AG08396 (cell line): Measurements from ENCODE around the gene RXRA.

Source experiments
- DNase-seq: peaks from one replicate; pipeline ENCODE4 v3.0.0; 2012; ENCODE audit warnings: low spot score, mixed read lengths

The RXRA gene

DNA sequence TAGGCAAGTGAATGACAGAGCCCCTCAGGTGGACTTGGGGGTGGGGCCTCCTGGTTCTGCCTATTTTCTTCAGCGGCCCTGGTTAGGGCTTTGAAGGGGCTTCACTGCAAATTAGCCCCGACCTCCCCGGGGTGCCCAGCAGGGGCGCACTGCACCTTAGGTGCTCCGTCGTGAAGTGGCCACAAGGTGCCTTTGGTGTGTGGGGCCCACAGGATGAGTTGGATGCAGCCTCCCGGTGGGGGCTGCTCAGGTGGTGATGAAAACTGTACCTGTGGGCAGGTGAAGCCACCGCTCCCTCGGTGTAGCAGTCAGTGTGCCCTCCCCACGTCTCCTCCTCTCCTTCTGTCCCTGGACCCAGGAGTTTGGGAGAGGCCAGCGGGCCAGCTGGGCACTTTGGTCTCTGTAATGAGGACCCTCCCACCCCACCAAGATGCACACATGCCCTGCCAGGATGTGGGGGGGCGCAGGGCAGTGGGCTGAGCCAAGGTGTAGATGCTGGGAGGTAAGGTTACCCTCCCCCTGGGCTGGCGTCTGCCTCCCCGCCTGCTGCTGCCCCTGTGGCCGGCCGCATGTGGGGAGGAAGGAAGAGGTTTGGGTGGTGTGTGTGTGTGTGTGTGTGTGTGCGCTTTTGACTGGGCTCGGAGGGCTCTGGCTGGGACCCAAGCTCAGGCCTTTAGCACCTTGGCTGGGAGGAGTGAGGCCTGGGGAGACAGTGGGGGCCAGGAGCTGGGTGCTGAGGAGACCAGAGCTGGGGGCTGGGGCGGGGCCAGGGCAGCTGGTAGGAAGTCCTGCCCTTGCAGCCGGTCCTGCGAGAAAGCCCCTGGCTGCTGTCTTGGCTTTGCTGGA lies 55.6 kb downstream of the RXRA start:
- DNase-seq, result no peak

GRCh38 chr9:134382733-134383132 lies 56.5 kb downstream of the RXRA start:
- no peak for DNase-seq

- DNase-seq, result no peak
Measured at GRCh38 chr9:134383148-134383547, 56.9 kb downstream of the RXRA start.

DNA sequence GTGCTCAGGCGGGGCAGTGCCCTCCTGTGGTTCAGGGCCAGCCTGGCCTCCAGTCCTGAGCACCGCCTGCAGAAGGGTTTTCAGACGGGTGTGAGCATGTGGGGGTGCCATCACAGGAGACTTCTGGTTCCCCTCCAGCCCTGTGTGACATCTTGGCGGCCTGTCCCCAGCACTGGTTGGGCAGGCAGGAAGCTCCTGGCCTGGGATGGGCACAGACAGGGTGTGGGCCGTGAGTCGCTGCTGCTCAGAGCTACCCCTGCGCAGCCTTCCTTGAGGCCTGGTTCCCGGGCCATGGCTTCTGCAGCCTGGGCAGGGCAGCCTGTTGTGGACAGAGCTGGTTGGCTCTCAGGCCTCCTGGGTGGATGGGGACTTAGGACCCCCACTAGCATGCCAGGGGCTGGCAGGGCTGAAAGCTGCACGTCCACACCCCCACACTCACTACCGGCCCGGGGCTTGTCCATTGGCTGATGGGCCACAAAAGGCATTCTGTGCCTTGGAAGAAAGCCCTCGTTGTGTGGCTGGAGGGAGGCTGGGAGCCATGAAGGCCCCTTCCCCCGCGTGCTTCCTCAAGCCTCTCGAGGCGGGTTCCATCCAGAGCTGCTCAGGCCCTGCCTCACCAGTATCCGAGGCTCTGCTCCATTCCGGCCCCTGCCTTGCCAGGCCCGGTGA lies 58.7 kb downstream of the RXRA start:
- DNase-seq, result no peak

DNA sequence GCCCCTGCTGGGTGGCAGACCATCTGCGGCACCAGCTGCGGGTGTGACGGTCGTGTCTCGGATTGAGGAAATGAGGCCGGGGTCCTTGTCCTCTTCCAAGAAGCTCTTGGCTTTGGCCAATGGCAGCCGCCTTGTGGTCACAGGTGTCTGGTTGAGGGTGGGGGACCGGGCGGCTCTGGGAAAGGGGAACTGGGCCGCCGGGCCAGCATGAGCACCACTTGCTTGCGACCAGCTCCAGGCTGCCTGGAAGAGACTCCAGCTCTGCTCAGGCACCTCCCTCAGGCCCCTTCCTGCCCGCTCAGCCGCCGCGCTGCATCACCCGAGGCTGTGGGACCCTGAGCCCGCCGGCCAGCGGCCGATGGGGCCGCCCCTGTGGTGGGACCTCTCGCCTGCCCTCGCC lies 59.7 kb downstream of the RXRA start:
- no peak for DNase-seq

- DNase-seq, result peak; percentile 67
Measured at GRCh38 chr9:134386951-134387831, 60.9 kb downstream of the RXRA start.

DNA sequence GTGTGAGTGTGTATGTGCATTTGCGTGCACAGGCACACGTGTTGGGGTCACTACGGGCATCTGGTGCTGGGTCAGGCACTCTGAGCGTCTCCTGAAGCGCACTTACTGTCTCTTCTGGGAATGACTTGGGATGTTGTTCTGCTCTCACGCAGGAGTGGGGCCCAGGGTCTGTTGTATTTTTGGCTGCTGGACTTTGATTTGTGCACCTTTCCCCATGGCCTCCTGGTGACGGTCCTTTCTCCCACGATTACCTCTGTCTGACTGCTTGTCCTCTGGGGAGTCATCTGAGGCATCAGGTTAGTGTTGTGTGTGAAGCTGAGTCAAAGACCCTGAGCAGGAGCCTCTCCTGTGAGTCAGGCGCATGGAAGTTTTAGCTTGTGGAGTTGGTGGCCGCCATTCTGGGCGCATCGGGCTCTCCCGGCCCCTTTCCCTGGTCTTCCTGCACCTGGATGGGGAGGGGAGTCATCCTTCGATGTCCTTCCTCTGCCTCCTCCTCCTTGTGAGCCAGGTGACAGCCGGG lies 62.1 kb downstream of the RXRA start:
- no peak for DNase-seq

DNA sequence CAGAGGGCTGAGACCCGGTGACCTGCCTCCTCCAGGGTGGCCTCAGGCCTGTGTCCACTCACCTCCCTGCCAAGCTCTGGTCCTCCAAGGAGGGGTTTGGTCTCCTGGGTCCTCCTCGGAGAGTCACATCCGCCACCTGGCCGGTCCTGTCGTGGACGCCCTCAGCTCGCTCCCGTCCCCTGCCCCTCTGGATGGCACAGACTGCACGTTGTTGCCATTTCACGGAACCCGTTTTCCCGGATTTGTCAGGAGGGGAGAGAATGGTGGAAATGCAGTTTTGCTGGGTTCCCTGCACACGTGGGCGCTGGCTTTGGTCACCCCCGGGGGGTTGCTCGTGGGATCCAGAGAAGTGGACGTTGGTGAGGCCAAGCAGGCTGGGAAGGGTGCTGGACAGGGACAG lies 62.7 kb downstream of the RXRA start:
- no peak for DNase-seq

- no peak for DNase-seq
Measured at GRCh38 chr9:134389642-134390041, 63.4 kb downstream of the RXRA start.

DNA sequence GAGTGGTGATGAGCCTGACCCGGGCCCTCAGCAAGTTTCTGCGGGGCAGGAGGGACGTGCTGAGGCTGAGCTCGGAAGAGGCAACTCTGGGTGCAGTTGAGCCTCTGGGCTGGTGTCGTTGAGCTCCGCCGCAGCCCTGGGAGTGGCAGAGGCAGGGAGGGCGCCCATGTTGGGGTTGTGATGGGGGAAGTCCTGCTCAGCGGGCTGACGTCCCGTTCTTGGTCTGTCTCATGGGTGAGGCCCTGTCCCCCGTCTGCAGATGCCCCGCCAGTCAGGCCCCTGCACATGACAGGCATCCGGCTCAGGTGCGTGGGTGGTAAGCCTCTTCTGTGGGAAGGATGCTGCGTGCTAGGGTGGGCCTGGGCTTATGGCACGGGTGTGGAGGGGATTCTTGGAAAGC lies 64.3 kb downstream of the RXRA start:
- no peak for DNase-seq

DNA sequence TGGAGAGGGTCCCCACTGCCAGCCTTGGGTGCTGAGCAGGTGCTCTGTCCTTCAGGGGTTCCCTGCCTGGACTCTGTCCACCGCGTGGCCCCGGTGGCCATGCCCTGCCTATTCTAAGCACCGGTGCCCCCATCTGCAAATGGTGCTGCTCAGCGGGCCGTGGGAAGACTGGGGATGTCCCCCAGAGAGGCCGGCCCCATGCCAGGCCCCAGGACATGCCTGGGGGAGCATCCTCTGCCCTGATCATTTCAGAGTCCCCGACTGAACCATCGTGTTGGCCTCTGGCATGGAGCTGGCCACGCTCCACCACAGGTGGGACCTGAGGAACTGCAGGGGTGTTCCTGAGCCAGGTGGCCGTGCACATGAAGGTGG lies 64.7 kb downstream of the RXRA start:
- DNase-seq, result no peak

- no peak for DNase-seq
Measured at GRCh38 chr9:134391319-134392231, 65.3 kb downstream of the RXRA start.

GRCh38 chr9:134392900-134393299 lies 66.6 kb downstream of the RXRA start:
- DNase-seq, result no peak

DNA sequence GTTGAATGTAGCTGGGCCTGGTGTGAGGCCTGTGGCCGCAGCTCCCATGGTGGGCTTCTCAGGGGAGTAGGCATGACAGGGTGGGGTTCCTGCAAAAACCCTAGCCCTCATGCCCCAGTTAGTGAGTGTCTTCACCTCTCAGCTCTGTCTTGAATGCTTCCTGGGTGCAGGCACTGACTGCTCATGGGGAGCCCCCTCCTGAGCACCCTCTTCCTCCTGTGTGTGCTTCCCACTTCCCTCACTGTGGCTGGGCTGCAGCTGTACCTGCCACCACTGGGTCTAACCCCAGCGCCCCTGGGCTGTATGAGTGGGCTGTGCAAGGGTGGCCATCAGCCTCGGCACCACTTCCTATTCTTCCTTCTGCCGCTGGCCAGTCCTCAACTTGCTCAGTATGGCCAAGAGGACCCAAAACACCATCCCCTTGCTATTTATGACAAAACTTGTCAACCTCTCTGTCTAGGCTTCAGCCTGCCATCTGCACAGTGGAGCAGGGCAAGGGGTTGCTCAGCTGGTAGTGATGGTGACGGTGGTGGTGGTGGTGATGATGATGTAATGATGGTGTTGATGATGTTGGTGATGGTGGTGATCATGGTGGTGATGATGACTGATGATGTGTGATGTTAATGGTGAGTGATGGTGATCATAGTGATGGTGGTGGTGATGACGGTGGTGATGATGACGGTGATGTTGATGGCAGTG lies 67.5 kb downstream of the RXRA start:
- DNase-seq, result no peak

- DNase-seq, result no peak
Measured at GRCh38 chr9:134395002-134395517, 68.8 kb downstream of the RXRA start.

GRCh38 chr9:134395737-134396257 lies 69.5 kb downstream of the RXRA start:
- DNase-seq, result no peak

DNA sequence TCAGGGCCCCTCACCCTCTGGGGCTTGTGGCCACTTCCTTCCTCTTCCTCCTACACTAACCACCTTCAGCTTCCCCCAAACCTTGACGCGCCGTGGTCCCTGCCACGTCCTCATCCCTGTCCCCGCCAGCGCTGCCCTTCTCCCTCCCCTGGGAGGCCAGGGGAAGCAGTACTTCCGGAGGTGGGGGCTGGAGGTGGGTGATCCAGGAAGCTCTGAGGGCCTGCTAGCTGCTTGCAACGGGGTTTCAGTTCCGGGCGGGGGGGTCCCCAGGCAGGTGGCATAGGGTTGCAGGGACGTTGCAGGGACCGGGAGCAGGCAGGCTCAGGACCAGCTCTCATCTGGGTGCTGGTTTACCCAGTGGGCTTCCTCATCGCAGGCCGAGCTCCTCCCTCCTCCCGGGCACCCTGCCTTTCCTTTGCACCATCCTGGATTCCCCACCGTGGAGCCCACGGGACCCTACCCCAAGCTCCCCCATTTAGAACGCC lies 70.0 kb downstream of the RXRA start:
- no peak for DNase-seq

GRCh38 chr9:134396825-134397224 lies 70.6 kb downstream of the RXRA start:
- DNase-seq, result no peak

GRCh38 chr9:134398756-134399155 lies 72.5 kb downstream of the RXRA start:
- no peak for DNase-seq

GRCh38 chr9:134399435-134400056 lies 73.3 kb downstream of the RXRA start:
- peak; percentile 72 for DNase-seq
